Pancreas (tissue), 10 donors: Measurements from ENCODE around the gene GPR160. TPM values are rescaled to one million over a fixed set of nuclear protein-coding genes. Genes with fewer than 3 reads are reported as not detected.

ENCODE experiments used
- ATAC-seq, 4 donors: fragments of 200-7000 bp; cut with Tn5 transposase; one replicate each; pipeline versions ENCODE4 v1.8.0 to v1.9.1; 2020; ENCODE audit warnings: mild to moderate bottlenecking in 4 of 4, moderate library complexity in 4 of 4
- DNase-seq, 6 donors: peaks; one replicate each; pipeline ENCODE4 v3.0.0-alpha.2; 2020
- FAIRE-seq: peaks from 2 replicates; lab custom pipeline; 2012; peaks lifted over from hg19 to GRCh38; lab: Jason Lieb, UNC
- H3K27ac ChIP-seq, 4 donors: fragments of 200-600 bp; sonication (generic); 1 replicate in 3 of 4; 2 replicates in 1 of 4; pipeline versions ENCODE4 v1.5.0 to v1.8.0; 2020
- H3K27me3 ChIP-seq, 4 donors: fragments of 200-600 bp; one replicate each; pipeline ENCODE4 v1.8.0; 2021
- H3K36me3 ChIP-seq, 3 donors: fragments of 200-600 bp; sonication (generic) in 1 of 3; one replicate each; pipeline versions ENCODE4 v1.5.0 to v1.8.0; 2020 to 2021
- H3K4me1 ChIP-seq, 3 donors: fragments of 200-600 bp; one replicate each; pipeline ENCODE4 v1.8.0; 2021
- H3K4me3 ChIP-seq, 4 donors: fragments of 200-600 bp; sonication (generic) in 2 of 4; one replicate each; pipeline versions ENCODE4 v1.5.0 to v1.8.0; 2020 to 2021
- H3K9me3 ChIP-seq, 4 donors: fragments of 200-600 bp; one replicate each; pipeline ENCODE4 v1.8.0; 2021
- CTCF ChIP-seq, 4 donors: fragments of 200-600 bp; sonication (generic) in 3 of 4; IDR thresholded peaks; one replicate each; pipeline versions ENCODE4 v1.5.0 to v1.8.0; 2021; ENCODE audit warnings: antibody characterized with exemption in 4 of 4
- WGBS, 2 donors: extraction: QIAGEN DNeasy Blood & Tissue Kit; methylation state at CpG; one replicate each; pipeline ENCODE4 v1.1.7; 2013; 5-methylcytosine and 5-hydroxymethylcytosine counted together
- intact Hi-C, 3 donors: fragments of 100-400 bp; cut with DNase I; formaldehyde crosslinking; loops; one replicate each; pipeline versions ENCODE4 v1.11.1 to v1.14.2; 2022
- polyA plus RNA-seq, 2 donors: library from polyadenylated mRNA; stranded (reverse); fragments of 200-250 nt; gene quantifications; one replicate each; pipeline ENCODE4 v1.2.3, GENCODE V29; 2013
- total RNA-seq, 6 donors: library from RNA; stranded (reverse); fragmentation: NEBNext Ultra II Directional in 4 of 6; extraction: Animal tissue kit (Norgen Biotek cat#: 25700) in 4 of 6; gene quantifications; one replicate each; pipeline versions ENCODE4 v1.2.1 to v1.2.4, GENCODE V29; 2021 to 2023
- donor health status: healthy with polysubstance abuse.
- donor health status: DM: no; HTN: no; CAD: no; lungs with moderate emphysema.
- donor health status: DM: no; HTN: no; CAD: no.
- donor health status: control.
- donor health status: control.
- donor health status: Bipolar disorder and iron deficiency.
- donor health status: DM: yes; HTN: yes; CAD: no.
- donor health status: DM: no; HTN: no; CAD: no.
- donor health status: DM: no; HTN: no; CAD: no.
- donor health status: DM: yes; HTN: yes; CAD: no.

The GPR160 gene
- total and polyA plus RNA-seq, 8 donors, result 4.4 to 12.7 (median 8.5) TPM

GRCh38 chr3:170083343-170083742 is 45.5 kb downstream of the GPR160 start:
- TF ChIP-seq CTCF (IDR thresholded peaks at IDR 0.05), result no peak
- Histone ChIP-seq H3K4me1 (peaks cover 0 to 7% (median 0%) of the 10 kb centered on the region in 3 donors), H3K4me3 (no peak overlapping the region), H3K27ac (no peak overlapping the region), H3K36me3 (peaks cover 0 to 21% (median 3%) of the 10 kb centered on the region in 3 donors), H3K27me3 (no peaks in the 10 kb centered on the region), H3K9me3 (no peaks in the 10 kb centered on the region)
- WGBS, 2 donors, result 97 to 98% methylated on average over 1 of the region's 1 CpG
- no peak for FAIRE-seq
- intact Hi-C loops, result no loop called here
- ATAC-seq, result no peak
- no peak for DNase-seq

DNA sequence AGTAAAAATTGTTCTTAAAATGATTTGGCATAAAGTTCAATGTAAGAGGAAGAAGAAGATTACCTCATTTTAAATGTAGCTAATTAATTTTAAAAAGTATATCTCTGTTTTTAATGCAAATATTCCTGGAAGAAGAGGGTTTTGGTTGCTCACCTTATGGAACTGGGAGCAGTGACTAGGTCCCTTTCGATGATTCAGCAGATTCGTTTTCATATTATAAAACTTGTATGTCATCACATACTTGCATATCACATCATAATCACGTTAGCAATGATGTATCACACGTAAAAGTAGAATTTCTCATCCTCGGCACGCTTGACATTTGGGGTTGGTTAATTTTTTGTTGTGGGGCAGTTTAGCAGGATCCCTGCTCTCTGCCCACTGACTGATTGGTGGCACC is 47.6 kb downstream of the GPR160 start:
- Histone ChIP-seq H3K4me1 (no peaks in the 10 kb centered on the region), H3K9me3 (no peaks in the 10 kb centered on the region), H3K27me3 (no peaks in the 10 kb centered on the region), H3K36me3 (peaks cover 0 to 21% (median 3%) of the 10 kb centered on the region in 3 donors), H3K4me3 (no peak overlapping the region), H3K27ac (no peak overlapping the region)
- ATAC-seq, result no peak
- TF ChIP-seq CTCF (IDR thresholded peaks at IDR 0.05), result no peak
- intact Hi-C loops, result no loop called here
- FAIRE-seq, result no peak
- WGBS, 2 donors, result 90 to 93% methylated on average over 6 of the region's 6 CpGs
- DNase-seq, result no peak

DNA sequence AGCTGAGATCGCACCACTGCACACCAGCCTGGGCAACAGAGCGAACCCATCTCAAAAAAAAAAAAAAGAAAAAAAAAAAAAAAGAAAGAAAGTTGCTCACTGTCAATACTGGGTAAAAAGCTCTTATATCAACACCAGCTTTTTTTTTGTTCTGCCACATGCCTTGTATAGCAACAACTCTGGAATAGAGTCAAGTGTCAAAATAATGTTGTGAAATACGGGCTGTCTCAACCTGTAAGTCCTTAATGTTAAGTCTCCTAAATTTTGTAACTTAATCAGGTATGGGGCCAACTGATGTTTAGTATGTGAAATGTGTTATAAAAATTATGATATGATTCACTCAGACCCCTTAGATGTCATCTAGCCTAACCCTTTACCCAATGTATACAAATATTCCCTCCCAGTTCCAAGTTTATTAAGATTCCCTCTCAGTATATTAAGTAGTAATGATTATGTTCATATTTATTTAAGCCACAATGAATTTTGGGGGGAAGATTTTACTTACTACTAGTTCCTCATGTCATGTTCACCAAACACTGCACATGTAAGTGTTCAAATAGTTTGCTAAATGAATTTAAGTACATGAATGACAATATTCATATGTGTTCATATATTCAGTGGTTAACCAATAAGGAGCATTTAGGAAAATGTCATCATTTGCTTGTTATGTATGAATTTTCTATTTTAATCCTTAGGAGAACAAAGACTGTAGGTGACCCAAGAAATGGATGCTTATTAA is 52.2 kb downstream of the GPR160 start:
- no peak for FAIRE-seq
- no peak for TF ChIP-seq CTCF (IDR thresholded peaks at IDR 0.05)
- no peak overlapping the region for H3K4me3 ChIP-seq
- WGBS, 2 donors, result 97 to 98% methylated on average over 3 of the region's 3 CpGs
- H3K9me3 ChIP-seq, result no peaks in the 10 kb centered on the region
- intact Hi-C loops, result no loop called here
- H3K27ac ChIP-seq, result no peak overlapping the region
- no peaks in the 10 kb centered on the region for H3K4me1 ChIP-seq
- no peak for ATAC-seq
- H3K27me3 ChIP-seq, result no peaks in the 10 kb centered on the region
- H3K36me3 ChIP-seq, result peaks cover 0 to 21% (median 0%) of the 10 kb centered on the region in 3 donors
- no peak for DNase-seq

DNA sequence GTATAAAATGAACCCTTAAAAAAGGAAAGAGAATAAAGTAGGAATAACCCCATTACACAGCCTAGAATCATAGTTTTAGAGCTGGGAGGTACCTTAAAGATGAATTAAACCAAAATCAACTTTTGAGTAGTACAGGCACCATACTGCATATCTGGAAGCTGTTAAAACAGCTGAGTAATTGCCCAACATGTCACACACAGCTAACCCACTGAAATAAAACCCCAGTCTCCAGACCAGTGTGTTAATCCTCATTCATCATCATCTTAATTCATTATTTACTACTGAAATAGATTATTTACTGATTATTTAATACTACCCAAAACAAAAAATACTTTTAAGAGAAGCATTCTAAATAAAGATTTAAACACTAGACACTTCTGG is 52.8 kb downstream of the GPR160 start:
- Histone ChIP-seq H3K9me3 (no peaks in the 10 kb centered on the region), H3K4me3 (no peak overlapping the region), H3K27me3 (no peaks in the 10 kb centered on the region), H3K4me1 (no peaks in the 10 kb centered on the region), H3K36me3 (peaks cover 0 to 23% (median 0%) of the 10 kb centered on the region in 3 donors), H3K27ac (no peak overlapping the region)
- intact Hi-C loops, result no loop called here
- DNase-seq (no peak), ATAC-seq (peak in 1 of 4 donors; percentile 33), FAIRE-seq (no peak)
- no peak for TF ChIP-seq CTCF (IDR thresholded peaks at IDR 0.05)

DNA sequence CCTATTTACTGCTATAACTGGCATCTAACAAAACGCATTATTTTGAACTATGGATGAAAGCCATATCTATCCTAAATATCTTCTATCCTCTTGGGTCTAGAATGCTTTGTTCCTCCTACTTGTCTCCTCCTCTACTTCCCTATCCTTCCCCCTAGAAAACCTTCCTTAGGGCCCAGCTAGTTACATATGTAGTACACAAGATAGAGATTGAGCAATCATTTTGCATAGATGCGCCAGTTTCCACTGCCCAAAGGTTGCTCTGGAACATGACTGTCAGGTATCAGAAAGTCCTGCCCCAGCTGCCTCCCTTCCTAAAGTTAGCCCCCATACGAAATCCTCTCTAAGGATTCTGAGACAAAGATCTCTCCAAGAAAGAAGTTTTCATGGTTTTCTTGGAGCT is 55.1 kb downstream of the GPR160 start:
- DNase-seq, result no peak
- WGBS, 2 donors, result 88 to 99% methylated on average over 3 of the region's 3 CpGs
- no peaks in the 10 kb centered on the region for H3K9me3 ChIP-seq
- H3K27me3 ChIP-seq, result no peaks in the 10 kb centered on the region
- H3K4me1 ChIP-seq, result no peaks in the 10 kb centered on the region
- FAIRE-seq, result no peak
- no peak overlapping the region for H3K27ac ChIP-seq
- intact Hi-C loops, result no loop called here
- H3K36me3 ChIP-seq, result peaks cover 0 to 29% (median 0%) of the 10 kb centered on the region in 3 donors
- ATAC-seq, result no peak
- no peak overlapping the region for H3K4me3 ChIP-seq
- TF ChIP-seq CTCF (IDR thresholded peaks at IDR 0.05), result no peak
